Astrocyte (in vitro differentiated cells and primary cell): Measurements from ENCODE around the gene MEIOC. TPM values are rescaled to one million over a fixed set of nuclear protein-coding genes. Genes with fewer than 3 reads are reported as not detected.

Source experiments
- DNase-seq: peaks from one replicate; pipeline ENCODE4 v3.0.0-alpha.2; 2010; ENCODE audit warnings: low read depth
- FAIRE-seq: peaks from 2 replicates; lab custom pipeline; 2011; peaks lifted over from hg19 to GRCh38; lab: Jason Lieb, UNC
- H2AFZ ChIP-seq: 2 replicates; pipeline ENCODE4 v1.6.0; 2012; ENCODE audit warnings: low read depth, low read length, inconsistent platforms
- H3K27ac ChIP-seq: 2 replicates; pipeline ENCODE4 v1.5.1; 2011; ENCODE audit warnings: low read depth, low read length, inconsistent platforms
- H3K27me3 ChIP-seq: 2 replicates; pipeline ENCODE4 v1.6.0; 2011; ENCODE audit warnings: low read length, inconsistent platforms; ENCODE audit not compliant: insufficient read depth
- H3K36me3 ChIP-seq: 2 replicates; pipeline ENCODE4 v1.5.1; 2011; ENCODE audit warnings: low read length, inconsistent platforms; ENCODE audit not compliant: insufficient read depth
- H3K4me1 ChIP-seq: 2 replicates; pipeline ENCODE4 v1.5.1; 2011; ENCODE audit warnings: low read length, inconsistent platforms; ENCODE audit not compliant: insufficient read depth
- H3K4me2 ChIP-seq: 2 replicates; pipeline ENCODE4 v1.6.0; 2012; ENCODE audit warnings: low read length, inconsistent platforms
- H3K4me3 ChIP-seq: 2 replicates; pipeline ENCODE4 v1.5.1; 2011; ENCODE audit warnings: low read depth, mild to moderate bottlenecking, low read length, inconsistent platforms; ENCODE audit not compliant: insufficient read depth
- H3K79me2 ChIP-seq: 2 replicates; pipeline ENCODE4 v1.6.0; 2012; ENCODE audit warnings: mild to moderate bottlenecking, low read length, inconsistent platforms; ENCODE audit not compliant: insufficient read depth
- H3K9ac ChIP-seq: 2 replicates; pipeline ENCODE4 v1.6.0; 2012; ENCODE audit warnings: mild to moderate bottlenecking, low read length, inconsistent platforms
- H3K9me3 ChIP-seq: 2 replicates; pipeline ENCODE4 v1.5.1; 2012; ENCODE audit warnings: low read depth, mild to moderate bottlenecking, low read length, inconsistent platforms; ENCODE audit not compliant: insufficient read depth
- H4K20me1 ChIP-seq: 2 replicates; pipeline ENCODE4 v1.6.0; 2012; ENCODE audit warnings: low read length, inconsistent platforms; ENCODE audit not compliant: insufficient read depth
- H3K27ac Mint-ChIP-seq: one replicate; pipeline ENCODE4 v1.8.0; 2021; ENCODE audit warnings: mild to moderate bottlenecking, mixed read lengths; ENCODE audit not compliant: unreplicated experiment
- H3K27me3 Mint-ChIP-seq: one replicate; pipeline ENCODE4 v1.8.0; 2021; ENCODE audit warnings: low read depth, mixed read lengths; ENCODE audit not compliant: unreplicated experiment
- H3K36me3 Mint-ChIP-seq: one replicate; pipeline ENCODE4 v1.8.0; 2021; ENCODE audit warnings: low read depth, mixed read lengths; ENCODE audit not compliant: unreplicated experiment
- H3K4me1 Mint-ChIP-seq: one replicate; pipeline ENCODE4 v1.8.0; 2021; ENCODE audit warnings: low read depth, mixed read lengths; ENCODE audit not compliant: unreplicated experiment
- H3K4me3 Mint-ChIP-seq: one replicate; pipeline ENCODE4 v1.8.0; 2021; ENCODE audit warnings: mild to moderate bottlenecking, moderate library complexity, mixed read lengths; ENCODE audit not compliant: unreplicated experiment
- H3K9me3 Mint-ChIP-seq: one replicate; pipeline ENCODE4 v1.8.0; 2021; ENCODE audit warnings: mild to moderate bottlenecking, mixed read lengths; ENCODE audit not compliant: unreplicated experiment
- CTCF ChIP-seq: IDR thresholded peaks from 2 replicates; pipeline ENCODE4 v1.5.1; 2011; ENCODE audit warnings: low read depth, mild to moderate bottlenecking, inconsistent platforms, low read length, moderate library complexity; ENCODE audit not compliant: insufficient read depth
- EZH2 ChIP-seq: IDR thresholded peaks from 2 replicates; pipeline ENCODE4 v1.6.1; 2012; ENCODE audit warnings: mild to moderate bottlenecking, low read length, inconsistent platforms; ENCODE audit not compliant: insufficient read depth
- total RNA-seq: library from RNA; stranded (reverse); gene quantifications from 2 replicates; pipeline ENCODE4 v1.2.1, GENCODE V29; 2021

The MEIOC gene
- total RNA-seq, 1 donor from 2014 or later = 0.45 TPM

- H3K4me3 Mint-ChIP-seq = no peak overlapping the region
- Histone ChIP-seq H3K9ac (no peak overlapping the region), H3K4me2 (peak overlapping the region; percentile 11), H3K4me3 (no peak overlapping the region), H3K36me3 (no peaks in the 10 kb centered on the region), H4K20me1 (no peaks in the 10 kb centered on the region), H2AFZ (peak overlapping the region; percentile 87), H3K79me2 (no peaks in the 10 kb centered on the region), H3K27ac (no peak overlapping the region), H3K27me3 (no peaks in the 10 kb centered on the region), H3K9me3 (no peaks in the 10 kb centered on the region), H3K4me1 (peaks cover 7% of the 10 kb centered on the region)
- no peaks in the 10 kb centered on the region for H3K27me3 Mint-ChIP-seq
- H3K4me1 Mint-ChIP-seq = peaks cover 8% of the 10 kb centered on the region
- FAIRE-seq (no peak), DNase-seq (no peak)
- no peaks in the 10 kb centered on the region for H3K36me3 Mint-ChIP-seq
- TF ChIP-seq CTCF = no peak
- TF ChIP-seq EZH2 = no peak
- no peaks in the 10 kb centered on the region for H3K9me3 Mint-ChIP-seq
- no peak overlapping the region for H3K27ac Mint-ChIP-seq
These were observed 27.8 kb upstream of the MEIOC start for GRCh38 chr17:44628243-44629188.

DNA sequence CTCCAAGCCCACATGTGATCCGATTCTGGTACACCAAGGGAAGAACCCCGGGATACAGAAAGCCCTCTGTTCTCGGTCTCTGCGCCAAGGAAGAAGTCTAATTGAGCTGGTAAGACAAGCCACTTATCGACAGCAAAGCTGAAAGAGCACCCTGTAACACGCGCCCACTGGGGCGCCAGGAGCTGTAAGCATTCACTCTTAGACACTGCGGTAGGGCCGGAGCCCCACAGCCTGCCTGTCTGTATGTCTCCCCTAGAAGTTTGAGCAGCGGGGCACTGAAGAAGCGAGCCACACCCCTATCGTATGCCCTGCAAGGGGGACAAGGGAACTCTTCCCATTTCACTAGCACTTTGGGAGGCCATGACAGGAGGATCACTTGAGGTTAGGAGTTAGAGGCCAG is 27.0 kb upstream of the MEIOC start:
- Mint-ChIP-seq H3K4me3 (no peak overlapping the region), H3K9me3 (no peaks in the 10 kb centered on the region), H3K27ac (no peak overlapping the region), H3K36me3 (no peaks in the 10 kb centered on the region), H3K4me1 (peaks cover 8% of the 10 kb centered on the region), H3K27me3 (no peaks in the 10 kb centered on the region)
- Histone ChIP-seq H3K36me3 (no peaks in the 10 kb centered on the region), H3K9ac (no peak overlapping the region), H3K4me1 (peaks cover 7% of the 10 kb centered on the region), H3K4me3 (no peak overlapping the region), H2AFZ (no peak overlapping the region), H3K27ac (no peak overlapping the region), H3K9me3 (no peaks in the 10 kb centered on the region), H4K20me1 (no peaks in the 10 kb centered on the region), H3K4me2 (no peak overlapping the region), H3K27me3 (no peaks in the 10 kb centered on the region), H3K79me2 (no peaks in the 10 kb centered on the region)
- FAIRE-seq (no peak), DNase-seq (no peak)
- TF ChIP-seq EZH2 (no peak), CTCF (no peak)

- DNase-seq = no peak
- Histone ChIP-seq H3K36me3 (no peaks in the 10 kb centered on the region), H3K79me2 (no peaks in the 10 kb centered on the region), H4K20me1 (no peaks in the 10 kb centered on the region), H3K4me2 (no peak overlapping the region), H3K4me3 (no peak overlapping the region), H3K9ac (no peak overlapping the region), H2AFZ (no peak overlapping the region), H3K4me1 (peaks cover 7% of the 10 kb centered on the region), H3K9me3 (no peaks in the 10 kb centered on the region), H3K27me3 (no peaks in the 10 kb centered on the region), H3K27ac (no peak overlapping the region)
- H3K36me3 Mint-ChIP-seq = no peaks in the 10 kb centered on the region
- no peak overlapping the region for H3K4me3 Mint-ChIP-seq
- no peak for TF ChIP-seq CTCF
- TF ChIP-seq EZH2 = no peak
- H3K27ac Mint-ChIP-seq = no peak overlapping the region
- FAIRE-seq = no peak
- no peaks in the 10 kb centered on the region for H3K27me3 Mint-ChIP-seq
- H3K9me3 Mint-ChIP-seq = no peaks in the 10 kb centered on the region
- H3K4me1 Mint-ChIP-seq = peaks cover 8% of the 10 kb centered on the region
These were observed 25.6 kb upstream of the MEIOC start for GRCh38 chr17:44630703-44631102.
